Heart left ventricle (tissue), 13 donors: Measurements from ENCODE around the gene STK35.

Experiments
- CTCF ChIP-seq, 12 donors: fragments of 200-600 bp; sonication (generic) in 4 of 12; IDR thresholded peaks; one replicate each; pipeline versions ENCODE4 v1.5.0 to v1.8.0; 2018 to 2022; ENCODE audit warnings: antibody characterized with exemption in 12 of 12, mild to moderate bottlenecking in 5 of 12
- POLR2A ChIP-seq, 2 donors: fragments of 450-650 bp; IDR thresholded peaks; one replicate each; pipeline ENCODE4 v1.6.1; 2017; ENCODE audit warnings: antibody characterized with exemption in 2 of 2, mild to moderate bottlenecking in 2 of 2, moderate library complexity in 2 of 2
- donor health status: ischemic (EF 13 %, LVEDD 7.1; RV severe dilation, severe dysfunction).
- donor health status: DM: no; HTN: yes; CAD: no.
- donor health status: DM: no; HTN: no; CAD: no.
- donor health status: ischemic (EF 25% LVEDD 6.9; RV normal size, moderate dysfunction).
- donor health status: ischemic (EF 25% LVEDD 5.7; RV mildly dilated, moderate dysfunction).
- donor health status: ischemic (EF 35%, LVEDD 5.7; RV mildly dilated, moderate dysfunction).
- donor health status: nonischemic (EF 11% LVEDD 7.7; RV severe dilation, severe dysfunction).
- donor health status: DM: yes; HTN: yes; CAD: no.
- donor health status: PGD.
- donor health status: ischemic (EF 29% LVEDD 5.4; RV normal size, mild dysfunction).
- donor health status: nonischemic (EF 23%, LVEDD 6.1; RV moderate dilation, normal function).

GRCh38 chr20:2066461-2067122, 35.0 kb upstream of the STK35 start:
- TF ChIP-seq POLR2A (IDR thresholded peaks at IDR 0.05), result no peak
- TF ChIP-seq CTCF (IDR thresholded peaks at IDR 0.05), result no peak
